ENCODE measurements around the gene MPDZ. TPM values are rescaled to one million over a fixed set of nuclear protein-coding genes. Genes with fewer than 3 reads are reported as not detected.

The MPDZ gene
- total RNA-seq, 1 donor from 2014 or later: 88.3 TPM

DNA sequence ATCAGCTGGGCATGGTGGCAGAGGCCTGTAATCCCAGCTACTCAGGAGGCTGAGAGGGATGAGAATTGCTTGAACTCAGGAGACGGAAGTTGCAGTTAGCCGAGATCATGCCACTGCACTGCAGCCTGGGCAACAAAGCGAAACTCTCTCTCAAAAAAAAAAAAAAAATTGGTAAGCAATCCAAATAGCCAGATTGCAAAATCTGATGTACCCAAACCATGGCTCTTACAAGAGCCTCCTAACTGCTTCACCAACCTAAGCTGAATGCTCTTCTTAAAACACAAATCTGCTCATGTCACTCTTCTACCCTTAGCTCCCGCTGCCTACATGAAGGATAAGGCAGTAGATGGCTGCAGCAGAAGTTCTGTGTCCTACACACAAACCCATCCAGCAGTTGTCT is 105.9 kb downstream of the MPDZ start:
- H3K4me3 ChIP-seq: no peak overlapping the region
- no peaks in the 10 kb centered on the region for H3K9me3 Mint-ChIP-seq
- H2AFZ ChIP-seq (replicated peaks): no peak overlapping the region
- H3K36me3 ChIP-seq: no peaks in the 10 kb centered on the region
- H3K36me3 Mint-ChIP-seq: peaks cover 28% of the 10 kb centered on the region
- H3K79me2 ChIP-seq (ENCODE audit: low read depth): no peaks in the 10 kb centered on the region
- H3K4me1 Mint-ChIP-seq: no peaks in the 10 kb centered on the region
- H4K20me1 ChIP-seq (ENCODE audit: low read depth): no peaks in the 10 kb centered on the region
- H3K27me3 ChIP-seq: no peaks in the 10 kb centered on the region
- H3F3A ChIP-seq (ENCODE audit: low read depth): no peaks in the 10 kb centered on the region
- no peak overlapping the region for H3K4me2 ChIP-seq
- no peaks in the 10 kb centered on the region for H3K4me1 ChIP-seq
- H3K27me3 Mint-ChIP-seq (ENCODE audit: insufficient read depth, low read depth): no peaks in the 10 kb centered on the region
- DNase-seq (ENCODE audit: low spot score): no peak
- H3K27ac Mint-ChIP-seq: no peak overlapping the region
- H3K9me3 ChIP-seq (ENCODE audit: low read depth): no peaks in the 10 kb centered on the region
- H3K4me3 Mint-ChIP-seq: no peak overlapping the region
- no peak overlapping the region for H3K9ac ChIP-seq
- TF ChIP-seq EZH2 (IDR thresholded peaks at IDR 0.05) (no peak), CTCF (IDR thresholded peaks at IDR 0.05) (no peak), EZH2phosphoT487 (IDR thresholded peaks at IDR 0.05) (no peak)
- H3K27ac ChIP-seq: no peak overlapping the region

- Mint-ChIP-seq H3K9me3 (no peaks in the 10 kb centered on the region), H3K36me3 (peaks cover 40% of the 10 kb centered on the region), H3K27me3 (ENCODE audit: insufficient read depth, low read depth) (no peaks in the 10 kb centered on the region), H3K4me1 (no peaks in the 10 kb centered on the region), H3K27ac (no peak overlapping the region), H3K4me3 (no peak overlapping the region)
- Histone ChIP-seq H3F3A (ENCODE audit: low read depth) (no peaks in the 10 kb centered on the region), H3K4me3 (no peak overlapping the region), H3K4me1 (no peaks in the 10 kb centered on the region), H3K27ac (no peak overlapping the region), H2AFZ (replicated peaks) (no peak overlapping the region), H3K27me3 (no peaks in the 10 kb centered on the region), H3K9me3 (ENCODE audit: low read depth) (no peaks in the 10 kb centered on the region), H3K79me2 (ENCODE audit: low read depth) (no peaks in the 10 kb centered on the region), H4K20me1 (ENCODE audit: low read depth) (no peaks in the 10 kb centered on the region), H3K36me3 (no peaks in the 10 kb centered on the region), H3K4me2 (no peak overlapping the region), H3K9ac (no peak overlapping the region)
- TF ChIP-seq EZH2phosphoT487 (IDR thresholded peaks at IDR 0.05) (no peak), CTCF (IDR thresholded peaks at IDR 0.05) (no peak), EZH2 (IDR thresholded peaks at IDR 0.05) (no peak)
- no peak for DNase-seq (ENCODE audit: low spot score)
These were observed 108.2 kb downstream of the MPDZ start for GRCh38 chr9:13171261-13171660.

- Mint-ChIP-seq H3K4me1 (peaks cover 27% of the 10 kb centered on the region), H3K9me3 (no peaks in the 10 kb centered on the region), H3K27ac (no peak overlapping the region), H3K4me3 (no peak overlapping the region), H3K36me3 (peaks cover 30% of the 10 kb centered on the region), H3K27me3 (ENCODE audit: insufficient read depth, low read depth) (no peaks in the 10 kb centered on the region)
- Histone ChIP-seq H3K9me3 (ENCODE audit: low read depth) (no peaks in the 10 kb centered on the region), H3K4me3 (no peak overlapping the region), H3K4me2 (no peak overlapping the region), H3K27me3 (no peaks in the 10 kb centered on the region), H3F3A (ENCODE audit: low read depth) (no peaks in the 10 kb centered on the region), H3K79me2 (ENCODE audit: low read depth) (no peaks in the 10 kb centered on the region), H3K27ac (no peak overlapping the region), H3K36me3 (no peaks in the 10 kb centered on the region), H3K4me1 (peaks cover 14% of the 10 kb centered on the region), H4K20me1 (ENCODE audit: low read depth) (no peaks in the 10 kb centered on the region), H2AFZ (replicated peaks) (no peak overlapping the region), H3K9ac (no peak overlapping the region)
- no peak for DNase-seq (ENCODE audit: low spot score)
- TF ChIP-seq EZH2 (IDR thresholded peaks at IDR 0.05) (no peak), EZH2phosphoT487 (IDR thresholded peaks at IDR 0.05) (no peak), CTCF (IDR thresholded peaks at IDR 0.05) (no peak)
These were observed 112.5 kb downstream of the MPDZ start for GRCh38 chr9:13166996-13167395.

All from neural progenitor cell (in vitro differentiated cells).